Large intestine (tissue), 3 donors: Measurements from ENCODE around the gene SNX12. TPM values are rescaled to one million over a fixed set of nuclear protein-coding genes. Genes with fewer than 3 reads are reported as not detected.

Experiments
- DNase-seq, 2 donors: peaks; one replicate each; pipeline versions ENCODE4 v3.0.0 to v3.0.0-alpha.2; 2013
- H3K27ac ChIP-seq: one replicate; pipeline ENCODE4 v1.5.1; 2013; ENCODE audit warnings: low read length
- H3K27me3 ChIP-seq: 2 replicates; pipeline ENCODE4 v1.6.1; 2013; ENCODE audit warnings: low read length; ENCODE audit not compliant: control insufficient read depth, insufficient read depth
- H3K36me3 ChIP-seq: 2 replicates; pipeline ENCODE4 v1.6.1; 2013; ENCODE audit warnings: low read length; ENCODE audit not compliant: control insufficient read depth, insufficient read depth
- H3K4me1 ChIP-seq: one replicate; pipeline ENCODE4 v1.6.1; 2013; ENCODE audit warnings: low read length; ENCODE audit not compliant: control insufficient read depth, insufficient read depth
- H3K4me3 ChIP-seq: one replicate; pipeline ENCODE4 v1.5.1; 2013; ENCODE audit warnings: low read length
- H3K9me3 ChIP-seq: one replicate; pipeline ENCODE4 v1.6.1; 2013; ENCODE audit warnings: mild to moderate bottlenecking, low read depth, low read length, moderate library complexity; ENCODE audit not compliant: control insufficient read depth
- WGBS: methylation state at CpG from one replicate; pipeline ENCODE4 v1.1.5; 2013; ENCODE audit warnings: low lambda C conversion rate; ENCODE audit not compliant: insufficient coverage; 5-methylcytosine and 5-hydroxymethylcytosine counted together
- polyA plus RNA-seq: library from polyadenylated mRNA; unstranded; fragments of 120-200 nt; gene quantifications from one replicate; pipeline ENCODE4 v1.2.1, GENCODE V29; 2013

The SNX12 gene
- polyA plus RNA-seq, 1 donor: 52.9 TPM

DNA sequence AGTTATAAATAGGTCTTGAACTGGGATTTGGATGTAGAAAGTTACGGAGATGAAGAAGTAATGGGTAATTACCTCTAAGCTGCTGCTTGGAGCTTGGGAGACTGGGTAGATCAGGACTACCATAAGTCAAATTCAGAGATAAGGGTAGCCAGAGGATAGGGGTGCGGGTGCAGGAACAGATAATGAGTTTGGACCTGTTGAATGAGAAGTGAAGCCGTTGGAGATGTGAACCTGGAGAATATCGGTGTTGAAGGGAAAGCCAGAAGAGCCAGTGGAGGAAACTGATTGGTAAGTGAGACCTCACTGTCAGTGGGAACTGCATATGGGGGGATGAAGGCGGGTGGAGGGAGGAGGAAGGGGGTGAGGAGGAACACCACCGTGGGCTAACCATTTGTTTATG lies 26.9 kb upstream of the SNX12 start:
- H3K4me1 ChIP-seq: peaks cover 10% of the 10 kb centered on the region
- WGBS: no CpG with 5 or more reads among the region's 6 CpGs
- no peak overlapping the region for H3K27ac ChIP-seq
- peak overlapping the region; percentile 56 for H3K4me3 ChIP-seq
- H3K9me3 ChIP-seq: no peaks in the 10 kb centered on the region
- H3K36me3 ChIP-seq: no peaks in the 10 kb centered on the region
- no peaks in the 10 kb centered on the region for H3K27me3 ChIP-seq
- no peak for DNase-seq

DNA sequence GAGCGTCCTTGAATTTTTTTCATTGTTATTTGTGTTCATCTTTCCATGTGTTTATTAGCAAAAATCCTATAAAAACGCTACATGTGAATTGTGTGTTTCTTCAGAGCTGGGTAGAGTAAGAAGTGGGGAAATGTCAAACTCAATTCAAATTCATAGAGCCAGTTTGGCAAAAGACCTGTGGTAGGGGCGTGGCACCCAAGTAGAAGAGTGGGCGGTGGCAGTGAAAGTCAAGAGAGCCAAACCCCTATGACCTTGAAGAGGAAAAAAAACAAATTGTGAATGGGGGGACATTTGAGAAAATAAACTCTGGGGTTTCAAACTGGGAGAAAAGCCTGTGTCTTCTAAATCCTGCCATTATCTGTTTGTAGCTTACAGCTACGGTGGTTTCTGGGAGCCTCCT lies 23.1 kb upstream of the SNX12 start:
- Histone ChIP-seq H3K4me3 (no peak overlapping the region), H3K27ac (no peak overlapping the region), H3K27me3 (no peaks in the 10 kb centered on the region), H3K36me3 (no peaks in the 10 kb centered on the region), H3K4me1 (no peaks in the 10 kb centered on the region), H3K9me3 (no peaks in the 10 kb centered on the region)
- no peak for DNase-seq
- no CpG with 5 or more reads among the region's 5 CpGs for WGBS

DNA sequence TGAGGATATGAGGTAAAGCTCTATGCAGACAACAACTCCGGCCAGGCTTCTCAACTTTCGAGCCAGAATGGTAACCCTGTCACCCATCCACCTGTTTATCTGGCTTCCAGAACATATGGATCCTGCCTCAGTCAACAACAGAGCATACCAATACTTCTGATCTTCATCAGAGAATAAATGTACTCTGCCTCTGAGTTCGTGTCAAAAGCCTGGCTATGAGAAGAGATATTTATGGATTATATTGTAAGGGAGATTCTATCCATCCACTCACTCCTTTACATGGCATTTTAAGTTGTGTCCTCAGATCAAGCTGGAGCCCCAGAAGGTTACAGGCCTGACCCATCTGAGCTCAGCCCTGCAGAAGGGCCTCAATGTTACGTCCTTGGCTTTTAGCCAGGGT lies 17.8 kb upstream of the SNX12 start:
- H3K27me3 ChIP-seq: no peaks in the 10 kb centered on the region
- no CpG with 5 or more reads among the region's 4 CpGs for WGBS
- DNase-seq: no peak
- no peak overlapping the region for H3K27ac ChIP-seq
- no peaks in the 10 kb centered on the region for H3K9me3 ChIP-seq
- H3K4me1 ChIP-seq: peaks cover 4% of the 10 kb centered on the region
- no peaks in the 10 kb centered on the region for H3K36me3 ChIP-seq
- H3K4me3 ChIP-seq: no peak overlapping the region

DNA sequence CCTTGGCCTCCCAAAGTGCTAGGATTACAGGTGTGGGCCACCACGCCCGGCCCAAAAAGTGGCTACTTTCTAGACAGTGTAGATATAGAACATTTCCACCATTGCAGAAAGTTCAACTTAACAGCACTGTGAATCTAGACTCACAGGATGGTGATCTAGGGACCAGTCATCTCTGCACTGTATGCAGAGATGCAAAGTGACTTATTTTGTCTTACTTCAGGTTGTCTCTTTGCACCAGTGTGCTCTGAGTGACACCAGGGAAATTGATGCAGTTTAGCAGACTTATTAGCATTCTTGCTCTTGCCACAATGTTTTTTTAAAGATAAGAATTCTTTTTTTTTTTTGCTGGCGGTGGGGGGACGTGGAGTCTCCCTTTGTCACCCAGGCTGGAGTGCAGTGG lies 14.7 kb upstream of the SNX12 start:
- H3K9me3 ChIP-seq: no peaks in the 10 kb centered on the region
- no peak for DNase-seq
- H3K4me1 ChIP-seq: peaks cover 4% of the 10 kb centered on the region
- WGBS: no CpG with 5 or more reads among the region's 4 CpGs
- no peaks in the 10 kb centered on the region for H3K36me3 ChIP-seq
- no peak overlapping the region for H3K27ac ChIP-seq
- H3K4me3 ChIP-seq: no peak overlapping the region
- no peaks in the 10 kb centered on the region for H3K27me3 ChIP-seq

DNA sequence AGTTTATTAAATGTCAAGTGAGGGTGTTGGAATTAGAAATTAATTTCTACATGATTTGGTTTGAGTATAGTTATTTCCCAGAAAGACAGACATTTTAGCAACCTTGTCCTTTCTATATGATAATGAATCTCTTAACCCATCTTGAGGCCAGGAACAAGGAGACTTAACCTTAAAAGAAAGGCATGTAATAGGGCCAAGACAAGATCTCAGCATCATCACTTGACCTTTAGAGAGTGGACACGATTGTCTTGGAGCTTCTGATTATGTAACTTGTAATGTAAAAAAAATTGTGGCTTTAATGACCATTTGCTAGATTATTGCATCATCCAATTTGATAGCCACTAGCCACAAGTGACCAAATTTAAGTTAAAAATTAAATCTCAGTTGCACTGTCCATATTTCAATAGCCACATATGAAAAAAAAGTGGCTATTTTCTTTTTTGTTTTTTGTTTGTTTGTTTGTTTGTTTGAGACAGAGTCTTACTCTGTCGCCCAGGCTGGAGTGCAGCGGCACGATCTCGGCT lies 14.1 kb upstream of the SNX12 start:
- no CpG with 5 or more reads among the region's 5 CpGs for WGBS
- no peak overlapping the region for H3K4me3 ChIP-seq
- no peaks in the 10 kb centered on the region for H3K27me3 ChIP-seq
- no peaks in the 10 kb centered on the region for H3K36me3 ChIP-seq
- no peaks in the 10 kb centered on the region for H3K9me3 ChIP-seq
- H3K27ac ChIP-seq: no peak overlapping the region
- no peak for DNase-seq
- peaks cover 4% of the 10 kb centered on the region for H3K4me1 ChIP-seq

DNA sequence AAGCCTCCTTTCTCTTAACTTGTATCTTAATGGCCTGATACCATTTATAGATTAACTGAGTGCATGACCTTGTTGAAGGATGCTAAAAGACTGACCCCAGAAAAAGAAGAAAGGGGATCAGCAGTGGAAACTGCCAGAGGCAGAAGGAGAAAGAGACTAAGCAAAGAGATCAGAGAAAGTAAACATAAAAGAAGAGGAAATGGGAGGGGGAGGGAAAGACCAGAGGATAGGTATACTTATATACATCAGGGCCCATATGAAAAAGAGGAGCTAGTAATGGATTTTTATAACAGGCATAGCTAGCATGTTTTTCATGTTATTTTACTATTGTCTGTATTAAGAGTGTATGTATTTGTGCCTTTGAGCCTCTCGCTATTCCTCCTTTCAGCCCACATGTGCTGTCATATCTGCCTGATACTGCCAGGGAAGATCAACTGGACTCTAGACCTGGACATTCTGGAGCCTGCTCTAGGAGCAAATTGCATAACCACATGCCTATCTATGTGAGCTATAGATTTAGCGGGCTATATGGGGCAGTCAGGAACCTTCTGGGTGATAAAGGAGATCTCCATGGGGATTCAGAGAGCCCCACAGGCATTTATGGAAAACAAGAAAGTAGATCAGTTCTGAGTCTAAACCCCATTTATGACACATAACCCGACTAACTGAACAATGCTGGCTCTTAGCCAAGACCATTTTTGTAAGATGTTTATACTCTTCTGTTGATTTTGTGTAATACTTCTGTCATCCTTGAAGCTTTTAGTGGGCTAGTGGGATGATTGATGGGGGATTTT lies 13.4 kb upstream of the SNX12 start:
- no peaks in the 10 kb centered on the region for H3K27me3 ChIP-seq
- no peaks in the 10 kb centered on the region for H3K9me3 ChIP-seq
- no peak overlapping the region for H3K4me3 ChIP-seq
- H3K36me3 ChIP-seq: no peaks in the 10 kb centered on the region
- no CpG with 5 or more reads among the region's 3 CpGs for WGBS
- H3K27ac ChIP-seq: peak overlapping the region; percentile 49
- H3K4me1 ChIP-seq: peaks cover 4% of the 10 kb centered on the region
- peak in 1 of 2 donors; percentile 68 for DNase-seq

DNA sequence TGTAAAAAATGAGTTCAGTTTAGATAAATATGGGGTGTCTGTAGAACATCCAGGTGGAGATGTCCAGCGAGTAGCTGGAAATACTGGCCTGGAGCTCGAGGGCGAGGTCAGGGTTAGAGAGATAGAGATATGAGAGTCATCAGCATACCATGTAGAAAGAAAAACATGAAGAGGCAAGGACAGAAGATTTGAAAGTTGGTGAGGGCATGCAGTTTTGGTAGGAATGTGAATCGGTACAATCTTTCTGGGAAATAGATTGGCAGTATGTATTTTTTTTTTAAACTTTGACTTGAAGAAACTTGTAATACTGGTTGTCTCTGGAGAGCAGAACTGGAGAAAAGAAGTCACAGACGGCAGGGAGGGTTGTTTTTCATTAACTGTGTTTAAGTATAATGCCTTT lies 2.4 kb upstream of the SNX12 start:
- Histone ChIP-seq H3K27me3 (no peaks in the 10 kb centered on the region), H3K36me3 (no peaks in the 10 kb centered on the region), H3K4me1 (peaks cover 5% of the 10 kb centered on the region), H3K9me3 (no peaks in the 10 kb centered on the region), H3K4me3 (no peak overlapping the region), H3K27ac (no peak overlapping the region)
- no CpG with 5 or more reads among the region's 5 CpGs for WGBS
- DNase-seq: no peak

DNA sequence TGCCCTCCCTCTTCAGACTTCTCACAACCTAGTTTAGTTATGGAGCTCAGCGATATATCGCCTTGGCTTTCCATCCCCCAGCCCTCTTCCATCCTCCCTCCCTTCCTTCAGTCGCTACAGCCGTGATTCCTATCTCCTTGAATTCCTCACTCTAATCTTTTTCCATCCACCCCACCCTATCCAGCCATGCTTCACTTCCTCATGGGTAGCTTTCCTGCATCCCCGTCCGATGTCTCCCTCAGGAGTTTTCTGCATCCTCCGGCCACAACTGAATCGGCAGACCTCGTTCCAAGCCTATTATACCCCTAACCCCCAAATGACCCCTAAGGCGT lies 456 bp downstream of the SNX12 start:
- WGBS: no CpG with 5 or more reads among the region's 10 CpGs
- no peaks in the 10 kb centered on the region for H3K27me3 ChIP-seq
- H3K4me1 ChIP-seq: peaks cover 5% of the 10 kb centered on the region
- no peaks in the 10 kb centered on the region for H3K9me3 ChIP-seq
- H3K36me3 ChIP-seq: peaks cover under 1% of the 10 kb centered on the region
- peak overlapping the region; percentile 92 for H3K27ac ChIP-seq
- no peak for DNase-seq
- H3K4me3 ChIP-seq: peak overlapping the region; percentile 89

DNA sequence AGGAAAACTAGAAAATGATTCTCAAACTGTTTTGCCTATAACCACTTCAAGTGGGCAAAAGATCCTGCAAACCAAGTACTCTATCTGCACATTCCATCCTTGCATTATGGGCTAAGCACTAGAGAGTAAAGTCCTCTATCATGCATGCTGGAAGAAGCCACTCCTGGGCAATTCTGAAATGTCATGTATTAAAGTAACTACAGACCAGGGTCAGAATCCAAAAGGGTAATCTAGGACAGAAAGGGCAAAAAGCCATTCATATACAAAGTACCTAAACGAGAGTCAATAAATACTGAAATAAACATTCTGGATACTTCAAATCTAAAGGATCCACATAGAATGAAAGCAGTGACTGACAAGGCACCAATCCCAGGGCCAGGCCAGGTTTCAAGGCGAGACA lies 1.0 kb downstream of the SNX12 start:
- H3K36me3 ChIP-seq: peaks cover 4% of the 10 kb centered on the region
- H3K4me1 ChIP-seq: peaks cover 5% of the 10 kb centered on the region
- WGBS: no CpG with 5 or more reads among the region's 2 CpGs
- peak overlapping the region; percentile 89 for H3K4me3 ChIP-seq
- no peaks in the 10 kb centered on the region for H3K27me3 ChIP-seq
- DNase-seq: peak; percentile 37 to 64
- H3K27ac ChIP-seq: peak overlapping the region; percentile 92
- no peaks in the 10 kb centered on the region for H3K9me3 ChIP-seq

DNA sequence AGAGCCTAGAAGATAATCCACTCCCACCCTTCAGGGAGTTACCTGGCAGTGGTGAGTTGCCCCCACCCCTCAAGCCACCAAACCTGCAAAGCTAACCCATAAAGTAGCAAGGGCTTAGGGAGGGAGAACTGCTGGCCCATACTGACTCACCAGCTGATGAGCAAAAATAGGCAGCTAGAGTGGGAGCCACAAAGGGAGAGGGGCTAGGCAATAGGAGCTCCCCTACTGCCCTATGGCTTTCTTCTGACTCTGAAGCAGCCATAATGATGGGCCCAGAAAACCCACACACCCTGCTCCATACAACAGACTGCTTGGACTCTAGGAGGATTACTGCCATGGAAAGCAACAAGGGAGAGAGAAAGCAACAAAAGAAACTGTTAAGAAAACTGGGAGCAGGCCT lies 8.0 kb downstream of the SNX12 start:
- no peaks in the 10 kb centered on the region for H3K4me1 ChIP-seq
- no peaks in the 10 kb centered on the region for H3K9me3 ChIP-seq
- DNase-seq: no peak
- H3K4me3 ChIP-seq: no peak overlapping the region
- H3K36me3 ChIP-seq: peaks cover 25% of the 10 kb centered on the region
- H3K27me3 ChIP-seq: no peaks in the 10 kb centered on the region
- H3K27ac ChIP-seq: no peak overlapping the region
